Activated CD8-positive, alpha-beta memory T cell treated with anti-CD3 and anti-CD28 coated beads, Interleukin-2, amount 50 U/mL, for 48 hours (primary cell): ENCODE data around the gene KCTD11.
"Not testable (repeated sequence)": the region's sequence is repeated elsewhere in the genome, so short reads cannot be mapped to it uniquely, and the experiment has no call there.

Experiments used
- DNase-seq: peaks from one replicate; pipeline ENCODE4 v3.0.0-alpha.2; 2020

The KCTD11 gene

GRCh38 chr17:7346761-7347614 lies 5.0 kb upstream of the KCTD11 start:
- DNase-seq, result no peak

GRCh38 chr17:7347630-7348477 lies 4.1 kb upstream of the KCTD11 start:
- no peak for DNase-seq

- no peak for DNase-seq
Observed at GRCh38 chr17:7348478-7349242, 3.3 kb upstream of the KCTD11 start.

- DNase-seq, result no peak
Observed at GRCh38 chr17:7352503-7352889, 534 bp downstream of the KCTD11 start.

- no peak for DNase-seq
Observed at GRCh38 chr17:7352910-7353635, 1.1 kb downstream of the KCTD11 start.

- DNase-seq, result no peak
Observed at GRCh38 chr17:7354262-7354843, 2.4 kb downstream of the KCTD11 start.

GRCh38 chr17:7355053-7355452 lies 3.1 kb downstream of the KCTD11 start, which contains the start of gene TMEM95:
TMEM95 (plus strand) TSS chr17:7355156; CDS start chr17:7355205, 49 bp downstream.
- no peak for DNase-seq

GRCh38 chr17:7355573-7355972 lies 3.6 kb downstream of the KCTD11 start:
- no peak for DNase-seq

GRCh38 chr17:7356072-7356549 lies 4.1 kb downstream of the KCTD11 start:
- peak; percentile 93 for DNase-seq

- no peak for DNase-seq
Observed at GRCh38 chr17:7356756-7357155, 4.8 kb downstream of the KCTD11 start.

- DNase-seq, result no peak
Observed at GRCh38 chr17:7357381-7357780, 5.4 kb downstream of the KCTD11 start.

- no peak for DNase-seq
Observed at GRCh38 chr17:7361906-7362305, 9.9 kb downstream of the KCTD11 start.

GRCh38 chr17:7363311-7363710 lies 11.3 kb downstream of the KCTD11 start:
- no peak for DNase-seq

- DNase-seq, result not testable (repeated sequence)
Observed at GRCh38 chr17:7365963-7366362, 14.0 kb downstream of the KCTD11 start.

- no peak for DNase-seq
Observed at GRCh38 chr17:7367083-7367482, 15.1 kb downstream of the KCTD11 start.

- no peak for DNase-seq
Observed at GRCh38 chr17:7367918-7368598, 16.1 kb downstream of the KCTD11 start.

- not testable (repeated sequence) for DNase-seq
Observed at GRCh38 chr17:7368599-7368994, 16.6 kb downstream of the KCTD11 start.

GRCh38 chr17:7369825-7370224 lies 17.9 kb downstream of the KCTD11 start:
- DNase-seq, result no peak

GRCh38 chr17:7370853-7371252 lies 18.9 kb downstream of the KCTD11 start:
- no peak for DNase-seq

GRCh38 chr17:7374353-7374752 lies 22.4 kb downstream of the KCTD11 start:
- DNase-seq, result no peak

GRCh38 chr17:7379134-7379533 lies 27.2 kb downstream of the KCTD11 start:
- DNase-seq, result no peak
